OCI-LY1 (cell line): ENCODE results near the gene ZFPL1.

Experiments used
- EZH2 ChIP-seq: fragments of 200-600 bp; sonication (generic), shearing (Covaris generic); IDR thresholded peaks from 2 replicates; pipeline ENCODE4 v1.8.0; 2017; ENCODE audit warnings: borderline replicate concordance, mixed run types, mild to moderate bottlenecking, antibody characterized with exemption, low read length, moderate library complexity, mixed read lengths
- TF ChIP-seq, protein P1 (sequence below): fragments of 200-600 bp; sonication (generic), shearing (Covaris generic); IDR thresholded peaks from 2 replicates; pipeline ENCODE4 v1.5.1; 2017; ENCODE audit warnings: mild to moderate bottlenecking, antibody characterized with exemption, low read length, moderate library complexity, mixed read lengths

DNA sequence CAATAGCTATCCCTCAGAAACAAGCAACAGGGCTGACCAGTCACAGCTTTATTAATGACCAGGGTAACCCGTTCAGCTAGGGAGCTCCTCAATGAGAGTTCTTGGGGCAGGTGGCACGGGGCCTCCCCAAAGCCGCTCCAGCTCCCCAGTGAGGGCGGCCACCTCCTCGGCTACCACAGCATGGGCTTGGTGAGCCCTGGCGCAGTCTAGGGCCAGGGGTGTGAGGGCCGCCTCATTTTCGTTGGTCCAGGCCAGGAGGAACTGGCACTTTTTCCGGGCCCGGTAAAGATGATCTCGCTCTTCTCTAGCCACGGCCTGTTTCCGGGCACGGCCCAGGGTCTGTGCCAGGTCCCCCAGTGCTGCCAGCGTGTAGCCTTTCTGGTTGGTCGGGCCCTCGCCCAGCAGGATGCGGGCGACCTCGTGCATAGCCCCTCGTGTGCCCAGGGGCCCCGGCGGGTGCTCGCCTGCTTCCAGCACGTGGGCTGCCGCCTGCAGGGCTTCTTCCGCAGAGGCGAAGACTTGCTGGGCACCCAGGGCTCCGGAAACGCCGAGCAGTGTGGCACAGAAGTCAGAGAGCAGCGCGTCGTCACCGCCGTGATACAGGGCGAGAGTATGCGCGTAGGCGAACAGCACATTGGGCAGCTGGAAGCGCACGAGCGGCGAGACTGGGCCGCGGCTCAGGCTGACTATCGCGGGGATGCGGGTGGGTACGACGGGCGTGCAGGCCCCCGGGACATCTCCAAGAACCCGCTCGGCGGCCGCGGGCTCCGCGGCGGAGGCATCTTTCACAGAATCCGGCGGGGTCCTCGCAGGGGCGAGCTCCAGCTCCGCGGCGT, 32.6 kb downstream of the ZFPL1 start:
- TF ChIP-seq, protein P1, sequence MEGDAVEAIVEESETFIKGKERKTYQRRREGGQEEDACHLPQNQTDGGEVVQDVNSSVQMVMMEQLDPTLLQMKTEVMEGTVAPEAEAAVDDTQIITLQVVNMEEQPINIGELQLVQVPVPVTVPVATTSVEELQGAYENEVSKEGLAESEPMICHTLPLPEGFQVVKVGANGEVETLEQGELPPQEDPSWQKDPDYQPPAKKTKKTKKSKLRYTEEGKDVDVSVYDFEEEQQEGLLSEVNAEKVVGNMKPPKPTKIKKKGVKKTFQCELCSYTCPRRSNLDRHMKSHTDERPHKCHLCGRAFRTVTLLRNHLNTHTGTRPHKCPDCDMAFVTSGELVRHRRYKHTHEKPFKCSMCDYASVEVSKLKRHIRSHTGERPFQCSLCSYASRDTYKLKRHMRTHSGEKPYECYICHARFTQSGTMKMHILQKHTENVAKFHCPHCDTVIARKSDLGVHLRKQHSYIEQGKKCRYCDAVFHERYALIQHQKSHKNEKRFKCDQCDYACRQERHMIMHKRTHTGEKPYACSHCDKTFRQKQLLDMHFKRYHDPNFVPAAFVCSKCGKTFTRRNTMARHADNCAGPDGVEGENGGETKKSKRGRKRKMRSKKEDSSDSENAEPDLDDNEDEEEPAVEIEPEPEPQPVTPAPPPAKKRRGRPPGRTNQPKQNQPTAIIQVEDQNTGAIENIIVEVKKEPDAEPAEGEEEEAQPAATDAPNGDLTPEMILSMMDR = no peak
- TF ChIP-seq EZH2 = no peak
